HG02759 (cell line): ENCODE results near the gene EIF4G1.

Source experiments
- ATAC-seq: cut with Tn5 transposase; IDR thresholded peaks from one replicate; pipeline ENCODE4 v1.9.1; 2021; ENCODE audit warnings: mild to moderate bottlenecking, moderate library complexity; ENCODE audit not compliant: unreplicated experiment

Gene EIF4G1

DNA sequence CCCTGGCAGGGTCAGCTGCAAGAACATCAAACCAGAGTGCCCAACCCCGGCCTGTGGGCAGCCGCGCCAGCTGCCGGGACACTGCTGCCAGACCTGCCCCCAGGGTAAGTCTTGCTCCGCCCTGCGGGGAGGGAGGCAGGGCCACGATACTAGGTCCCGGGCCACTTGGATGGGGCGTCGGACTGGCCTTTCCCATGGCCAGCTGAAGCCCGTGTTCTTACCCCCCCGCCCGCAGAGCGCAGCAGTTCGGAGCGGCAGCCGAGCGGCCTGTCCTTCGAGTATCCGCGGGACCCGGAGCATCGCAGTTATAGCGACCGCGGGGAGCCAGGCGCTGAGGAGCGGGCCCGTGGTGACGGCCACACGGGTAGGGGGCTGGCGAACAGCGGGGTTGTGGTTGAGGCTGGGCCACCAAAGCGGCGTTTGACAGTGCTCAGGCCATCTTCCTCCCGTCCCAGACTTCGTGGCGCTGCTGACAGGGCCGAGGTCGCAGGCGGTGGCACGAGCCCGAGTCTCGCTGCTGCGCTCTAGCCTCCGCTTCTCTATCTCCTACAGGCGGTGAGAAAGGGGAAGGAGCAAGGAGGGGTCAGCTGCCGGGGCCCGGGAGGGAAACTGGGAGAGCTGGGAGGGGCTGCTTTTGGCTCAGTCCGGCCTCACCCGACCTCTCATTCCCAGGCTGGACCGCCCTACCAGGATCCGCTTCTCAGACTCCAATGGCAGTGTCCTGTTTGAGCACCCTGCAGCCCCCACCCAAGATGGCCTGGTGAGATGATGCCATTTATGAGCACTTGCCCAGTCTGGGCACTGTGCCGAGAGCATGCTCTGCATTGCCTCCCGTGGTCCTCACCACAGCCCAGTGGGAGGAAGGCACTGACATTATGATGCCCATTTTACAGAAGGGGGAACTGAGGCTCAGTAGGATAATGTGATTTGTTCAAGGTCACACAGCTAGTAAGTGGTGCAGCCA lies 67.1 kb downstream of the EIF4G1 start:
- ATAC-seq, result no peak

DNA sequence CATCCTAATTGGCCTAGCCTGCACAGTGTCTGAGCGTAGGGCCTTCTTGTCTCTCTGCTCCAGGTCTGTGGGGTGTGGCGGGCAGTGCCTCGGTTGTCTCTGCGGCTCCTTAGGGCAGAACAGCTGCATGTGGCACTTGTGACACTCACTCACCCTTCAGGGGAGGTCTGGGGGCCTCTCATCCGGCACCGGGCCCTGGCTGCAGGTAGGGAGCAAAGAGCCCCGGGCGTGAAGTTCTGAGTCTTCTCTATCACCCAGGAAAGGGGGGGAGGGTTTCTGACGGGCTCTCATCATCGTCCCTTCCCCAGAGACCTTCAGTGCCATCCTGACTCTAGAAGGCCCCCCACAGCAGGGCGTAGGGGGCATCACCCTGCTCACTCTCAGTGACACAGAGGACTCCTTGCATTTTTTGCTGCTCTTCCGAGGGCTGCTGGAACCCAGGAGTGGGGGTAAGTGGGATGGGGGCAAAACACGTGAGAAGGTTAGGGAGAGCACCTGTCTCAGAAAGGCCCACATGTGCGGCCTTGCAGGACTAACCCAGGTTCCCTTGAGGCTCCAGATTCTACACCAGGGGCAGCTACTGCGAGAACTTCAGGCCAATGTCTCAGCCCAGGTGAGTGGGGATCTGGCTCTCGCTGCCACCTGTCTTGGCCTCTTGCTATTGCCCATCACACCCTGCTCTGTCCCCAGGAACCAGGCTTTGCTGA lies 68.1 kb downstream of the EIF4G1 start:
- ATAC-seq, result no peak

DNA sequence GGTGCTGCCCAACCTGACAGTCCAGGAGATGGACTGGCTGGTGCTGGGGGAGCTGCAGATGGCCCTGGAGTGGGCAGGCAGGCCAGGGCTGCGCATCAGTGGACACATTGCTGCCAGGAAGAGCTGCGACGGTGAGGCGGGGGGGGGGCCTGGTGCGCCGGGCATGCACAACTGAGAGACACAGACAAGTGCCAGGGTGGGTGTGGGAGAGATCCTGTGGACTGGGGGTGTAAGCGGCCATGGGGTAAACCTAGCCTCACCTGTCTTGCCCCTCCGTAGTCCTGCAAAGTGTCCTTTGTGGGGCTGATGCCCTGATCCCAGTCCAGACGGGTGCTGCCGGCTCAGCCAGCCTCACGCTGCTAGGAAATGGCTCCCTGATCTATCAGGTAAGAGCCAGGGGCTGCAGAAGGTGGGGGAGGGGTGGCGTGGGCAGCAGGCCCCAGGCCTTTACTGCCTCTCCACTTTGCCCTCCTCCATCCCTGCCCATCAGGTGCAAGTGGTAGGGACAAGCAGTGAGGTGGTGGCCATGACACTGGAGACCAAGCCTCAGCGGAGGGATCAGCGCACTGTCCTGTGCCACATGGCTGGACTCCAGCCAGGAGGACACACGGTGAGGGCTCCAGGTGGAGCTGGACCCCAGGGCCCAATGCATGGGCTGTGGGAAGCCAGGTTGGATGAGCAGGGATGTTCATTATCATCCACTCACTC lies 68.8 kb downstream of the EIF4G1 start:
- no peak for ATAC-seq

DNA sequence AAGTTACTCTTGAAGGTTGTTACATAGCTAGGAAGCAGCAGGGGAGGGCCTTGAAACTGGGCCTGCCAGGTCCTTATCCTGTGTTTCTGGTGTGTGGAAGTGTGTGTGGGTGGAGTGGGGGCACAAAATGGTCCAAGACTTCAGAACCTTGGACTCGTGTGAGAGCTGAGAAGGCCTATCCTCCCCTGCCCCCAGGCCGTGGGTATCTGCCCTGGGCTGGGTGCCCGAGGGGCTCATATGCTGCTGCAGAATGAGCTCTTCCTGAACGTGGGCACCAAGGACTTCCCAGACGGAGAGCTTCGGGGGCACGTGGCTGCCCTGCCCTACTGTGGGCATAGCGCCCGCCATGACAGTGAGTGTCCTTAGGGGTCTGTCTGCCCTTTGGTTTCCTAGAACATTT lies 69.9 kb downstream of the EIF4G1 start:
- ATAC-seq, result no peak
